ENCODE data around the gene IZUMO4.

- TF ChIP-seq, protein P1, sequence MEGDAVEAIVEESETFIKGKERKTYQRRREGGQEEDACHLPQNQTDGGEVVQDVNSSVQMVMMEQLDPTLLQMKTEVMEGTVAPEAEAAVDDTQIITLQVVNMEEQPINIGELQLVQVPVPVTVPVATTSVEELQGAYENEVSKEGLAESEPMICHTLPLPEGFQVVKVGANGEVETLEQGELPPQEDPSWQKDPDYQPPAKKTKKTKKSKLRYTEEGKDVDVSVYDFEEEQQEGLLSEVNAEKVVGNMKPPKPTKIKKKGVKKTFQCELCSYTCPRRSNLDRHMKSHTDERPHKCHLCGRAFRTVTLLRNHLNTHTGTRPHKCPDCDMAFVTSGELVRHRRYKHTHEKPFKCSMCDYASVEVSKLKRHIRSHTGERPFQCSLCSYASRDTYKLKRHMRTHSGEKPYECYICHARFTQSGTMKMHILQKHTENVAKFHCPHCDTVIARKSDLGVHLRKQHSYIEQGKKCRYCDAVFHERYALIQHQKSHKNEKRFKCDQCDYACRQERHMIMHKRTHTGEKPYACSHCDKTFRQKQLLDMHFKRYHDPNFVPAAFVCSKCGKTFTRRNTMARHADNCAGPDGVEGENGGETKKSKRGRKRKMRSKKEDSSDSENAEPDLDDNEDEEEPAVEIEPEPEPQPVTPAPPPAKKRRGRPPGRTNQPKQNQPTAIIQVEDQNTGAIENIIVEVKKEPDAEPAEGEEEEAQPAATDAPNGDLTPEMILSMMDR (IDR thresholded peaks at IDR 0.05 in 4 of 5, conservative IDR thresholded peaks at IDR 0.05 in 1 of 5) = no peak
- TF ChIP-seq POLR2A (IDR thresholded peaks at IDR 0.05) = no peak
Measured at GRCh38 chr19:2117215-2117960, 20.7 kb downstream of the IZUMO4 start.

Data from gastrocnemius medialis (tissue), 4 donors.